Keratinocyte (primary cell): Measurements from ENCODE around the gene TBX3. TPM values are rescaled to one million over a fixed set of nuclear protein-coding genes. Genes with fewer than 3 reads are reported as not detected.

ENCODE experiments used
- DNase-seq: peaks from one replicate; pipeline ENCODE4 v3.0.0-alpha.2; 2011; ENCODE audit warnings: low read depth, missing footprints, low spot score
- FAIRE-seq: peaks from 2 replicates; lab custom pipeline; 2011; peaks lifted over from hg19 to GRCh38; lab: Jason Lieb, UNC
- H2AFZ ChIP-seq: 2 replicates; pipeline ENCODE4 v1.6.0; 2012; ENCODE audit warnings: low read length, control low read depth, inconsistent platforms; ENCODE audit not compliant: control insufficient read depth
- H3K27ac ChIP-seq: 2 replicates; pipeline ENCODE4 v1.5.1; 2011; ENCODE audit warnings: low read length; ENCODE audit not compliant: control insufficient read depth, insufficient read depth
- H3K27me3 ChIP-seq: 3 replicates; pipeline ENCODE4 v1.6.0; 2011; ENCODE audit warnings: low read length; ENCODE audit not compliant: control insufficient read depth, insufficient read depth; ENCODE audit errors: extremely low read depth
- H3K36me3 ChIP-seq, 2 experiments: 2 replicates in 1 of 2; 3 replicates in 1 of 2; pipeline ENCODE4 v1.5.1; 2011; ENCODE audit warnings: low read length in 2 of 2, mild to moderate bottlenecking in 1 of 2; ENCODE audit not compliant: control insufficient read depth in 2 of 2, insufficient read depth in 2 of 2; ENCODE audit errors: extremely low read depth in 1 of 2
- H3K4me1 ChIP-seq: 3 replicates; pipeline ENCODE4 v1.5.1; 2011; ENCODE audit warnings: low read length; ENCODE audit not compliant: control insufficient read depth, insufficient read depth; ENCODE audit errors: extremely low read depth
- H3K4me2 ChIP-seq: 3 replicates; pipeline ENCODE4 v1.6.0; 2011; ENCODE audit warnings: low read depth, low read length; ENCODE audit not compliant: control insufficient read depth, insufficient read depth; ENCODE audit errors: extremely low read depth
- H3K4me3 ChIP-seq, 3 experiments: fragments of 200-600 bp in 1 of 3; sonication (generic) in 1 of 3; 2 replicates in 2 of 3; 3 replicates in 1 of 3; pipeline ENCODE4 v1.5.1; 2011 to 2016; ENCODE audit warnings: low read length in 3 of 3, mild to moderate bottlenecking in 3 of 3, control low read depth in 2 of 3, inconsistent platforms in 1 of 3, low read depth in 1 of 3, mixed read lengths in 1 of 3, mixed run types in 1 of 3, moderate library complexity in 1 of 3; ENCODE audit not compliant: control insufficient read depth in 2 of 3, insufficient read depth in 2 of 3; ENCODE audit errors: extremely low read depth in 1 of 3
- H3K79me2 ChIP-seq: 2 replicates; pipeline ENCODE4 v1.6.0; 2012; ENCODE audit warnings: low read length; ENCODE audit not compliant: control insufficient read depth, insufficient read depth
- H3K9ac ChIP-seq: 3 replicates; pipeline ENCODE4 v1.6.0; 2011; ENCODE audit warnings: low read length; ENCODE audit not compliant: control insufficient read depth, insufficient read depth; ENCODE audit errors: extremely low read depth
- H3K9me1 ChIP-seq: 3 replicates; pipeline ENCODE4 v1.6.0; 2011; ENCODE audit warnings: low read length; ENCODE audit not compliant: control insufficient read depth, insufficient read depth; ENCODE audit errors: extremely low read depth
- H3K9me3 ChIP-seq: 2 replicates; pipeline ENCODE4 v1.5.1; 2012; ENCODE audit warnings: low read depth, low read length; ENCODE audit not compliant: control insufficient read depth
- H4K20me1 ChIP-seq: 3 replicates; pipeline ENCODE4 v1.6.0; 2011; ENCODE audit warnings: low read length; ENCODE audit not compliant: control insufficient read depth, insufficient read depth; ENCODE audit errors: extremely low read depth
- EZH2 ChIP-seq: IDR thresholded peaks from one replicate; pipeline ENCODE4 v1.6.1; 2012; ENCODE audit warnings: inconsistent platforms, mild to moderate bottlenecking, low read length, moderate library complexity
- dilution Hi-C: fragments of 300-500 bp; cut with MboI; formaldehyde crosslinking; loops from one replicate; pipeline ENCODE4 v1.7.0; 2020; ENCODE audit warnings: low sequenced_read_pairs; ENCODE audit not compliant: extremely low pct_ligation_motif_present
- polyA plus RNA-seq, 5 experiments: library from polyadenylated mRNA; depleted of rRNA in 3 of 5; stranded (reverse) in 3 of 5; stranded (forward) in 1 of 5; unstranded in 1 of 5; fragments of >200 nt; gene quantifications; 1 replicate in 1 of 5; 2 replicates in 3 of 5; 3 replicates in 1 of 5; pipeline versions ENCODE4 v1.2.1 to v1.2.3, GENCODE V29; 2011 to 2012; ENCODE audit warnings: missing spikeins in 2 of 5, low read depth in 1 of 5, low replicate concordance in 1 of 5
- TF ChIP-seq, protein P1 (sequence below), 3 experiments: IDR thresholded peaks in 1 of 3; conservative IDR thresholded peaks in 1 of 3; optimal IDR thresholded peaks in 1 of 3; 2 replicates in 2 of 3; 3 replicates in 1 of 3; pipeline versions ENCODE3 to v1.5.1; 2011; ENCODE audit warnings: low read length in 3 of 3, mild to moderate bottlenecking in 3 of 3, moderate library complexity in 2 of 3, control low read depth in 1 of 3, inconsistent platforms in 1 of 3; ENCODE audit not compliant: insufficient read depth in 2 of 3; ENCODE audit errors: extremely low read depth in 1 of 3

The TBX3 gene
- polyA plus RNA-seq, 1 donor (not counting 4 experiments of a cell fraction or from before 2014, with no cell fraction given) = 7.8 TPM

DNA sequence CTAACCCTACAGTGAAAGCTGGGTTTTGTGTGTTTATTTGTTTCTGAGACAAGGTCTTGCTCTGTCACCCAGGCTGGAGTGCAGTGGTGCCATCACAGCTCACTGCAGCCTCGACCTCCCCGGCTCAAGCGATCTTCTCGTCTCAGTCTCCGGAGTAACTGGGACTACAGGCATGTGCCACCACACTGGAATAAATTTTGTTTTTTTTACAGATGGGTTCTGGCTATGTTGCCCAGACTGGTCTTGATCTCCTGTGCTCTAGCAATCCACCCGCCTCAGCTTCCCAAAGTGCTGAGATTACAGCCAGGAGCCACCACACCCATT, 26.4 kb downstream of the TBX3 start:
- H3K4me2 ChIP-seq = no peak overlapping the region
- H3K4me3 ChIP-seq = no peak overlapping the region
- H3K27me3 ChIP-seq = no peaks in the 10 kb centered on the region
- DNase-seq (no peak), FAIRE-seq (no peak)
- no peak overlapping the region for H3K9ac ChIP-seq
- H3K36me3 ChIP-seq = no peaks in the 10 kb centered on the region
- H3K9me3 ChIP-seq = no peaks in the 10 kb centered on the region
- H3K4me1 ChIP-seq = peaks cover 5% of the 10 kb centered on the region
- H3K9me1 ChIP-seq = no peaks in the 10 kb centered on the region
- H3K27ac ChIP-seq = no peak overlapping the region
- TF ChIP-seq, protein P1, sequence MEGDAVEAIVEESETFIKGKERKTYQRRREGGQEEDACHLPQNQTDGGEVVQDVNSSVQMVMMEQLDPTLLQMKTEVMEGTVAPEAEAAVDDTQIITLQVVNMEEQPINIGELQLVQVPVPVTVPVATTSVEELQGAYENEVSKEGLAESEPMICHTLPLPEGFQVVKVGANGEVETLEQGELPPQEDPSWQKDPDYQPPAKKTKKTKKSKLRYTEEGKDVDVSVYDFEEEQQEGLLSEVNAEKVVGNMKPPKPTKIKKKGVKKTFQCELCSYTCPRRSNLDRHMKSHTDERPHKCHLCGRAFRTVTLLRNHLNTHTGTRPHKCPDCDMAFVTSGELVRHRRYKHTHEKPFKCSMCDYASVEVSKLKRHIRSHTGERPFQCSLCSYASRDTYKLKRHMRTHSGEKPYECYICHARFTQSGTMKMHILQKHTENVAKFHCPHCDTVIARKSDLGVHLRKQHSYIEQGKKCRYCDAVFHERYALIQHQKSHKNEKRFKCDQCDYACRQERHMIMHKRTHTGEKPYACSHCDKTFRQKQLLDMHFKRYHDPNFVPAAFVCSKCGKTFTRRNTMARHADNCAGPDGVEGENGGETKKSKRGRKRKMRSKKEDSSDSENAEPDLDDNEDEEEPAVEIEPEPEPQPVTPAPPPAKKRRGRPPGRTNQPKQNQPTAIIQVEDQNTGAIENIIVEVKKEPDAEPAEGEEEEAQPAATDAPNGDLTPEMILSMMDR (optimal IDR thresholded peaks at IDR 0.05 in 1 of 3, IDR thresholded peaks at IDR 0.05 in 1 of 3, conservative IDR thresholded peaks at IDR 0.05 in 1 of 3; ENCODE audit: extremely low read depth in 1 of 3, insufficient read depth in 2 of 3, low read length in 3 of 3) = no peak
- no peak for TF ChIP-seq EZH2
- dilution Hi-C loops = no loop called here
- no peaks in the 10 kb centered on the region for H4K20me1 ChIP-seq
- no peaks in the 10 kb centered on the region for H3K79me2 ChIP-seq
- no peak overlapping the region for H2AFZ ChIP-seq

GRCh38 chr12:114656906-114657596, 26.9 kb downstream of the TBX3 start:
- Histone ChIP-seq H4K20me1 (no peaks in the 10 kb centered on the region), H3K27me3 (no peaks in the 10 kb centered on the region), H3K4me1 (peaks cover under 1% of the 10 kb centered on the region), H3K9me1 (no peaks in the 10 kb centered on the region), H3K4me3 (no peak overlapping the region), H3K36me3 (no peaks in the 10 kb centered on the region), H3K79me2 (no peaks in the 10 kb centered on the region), H3K9me3 (no peaks in the 10 kb centered on the region), H3K9ac (no peak overlapping the region), H3K4me2 (no peak overlapping the region), H2AFZ (no peak overlapping the region), H3K27ac (no peak overlapping the region)
- FAIRE-seq (no peak), DNase-seq (no peak)
- dilution Hi-C loops = no loop called here
- TF ChIP-seq EZH2 = no peak
- TF ChIP-seq, protein P1 (optimal IDR thresholded peaks at IDR 0.05 in 1 of 3, IDR thresholded peaks at IDR 0.05 in 1 of 3, conservative IDR thresholded peaks at IDR 0.05 in 1 of 3; ENCODE audit: extremely low read depth in 1 of 3, insufficient read depth in 2 of 3, low read length in 3 of 3) = no peak
